Effector memory CD8-positive, alpha-beta T cell (primary cell): ENCODE results near the gene LFNG.

Experiments used
- ATAC-seq: fragments of 150-1000 bp; cut with Tn5 transposase; replicated peaks from 2 replicates; pipeline ENCODE4 v1.10.0; 2021; ENCODE audit warnings: mild to moderate bottlenecking, moderate library complexity
- DNase-seq, 3 experiments: peaks; one replicate each; pipeline ENCODE4 v3.0.0; 2021
- H3K27ac Mint-ChIP-seq, 2 donors: one replicate each; pipeline ENCODE4 v1.8.0; 2022; ENCODE audit warnings: mild to moderate bottlenecking in 2 of 2, mixed read lengths in 2 of 2, moderate library complexity in 2 of 2
- H3K27me3 Mint-ChIP-seq, 2 donors: one replicate each; pipeline ENCODE4 v1.8.0; 2022; ENCODE audit warnings: mixed read lengths in 2 of 2
- H3K36me3 Mint-ChIP-seq: one replicate; pipeline ENCODE4 v1.8.0; 2022; ENCODE audit warnings: mild to moderate bottlenecking, moderate library complexity, mixed read lengths; ENCODE audit not compliant: insufficient read depth
- H3K4me1 Mint-ChIP-seq, 2 donors: one replicate each; pipeline ENCODE4 v1.8.0; 2022; ENCODE audit warnings: low read depth in 2 of 2, mixed read lengths in 2 of 2
- H3K4me3 Mint-ChIP-seq, 2 donors: one replicate each; pipeline ENCODE4 v1.8.0; 2022; ENCODE audit warnings: mild to moderate bottlenecking in 2 of 2, mixed read lengths in 2 of 2, moderate library complexity in 2 of 2
- H3K9me3 Mint-ChIP-seq, 2 donors: one replicate each; pipeline ENCODE4 v1.8.0; 2022; ENCODE audit warnings: mixed read lengths in 2 of 2

LFNG gene

GRCh38 chr7:2500701-2501100 lies 18.9 kb upstream of the LFNG start:
- DNase-seq (no peak), ATAC-seq (no peak)
- H3K27me3 Mint-ChIP-seq, result peaks cover 12 to 34% of the 10 kb centered on the region in 2 donors
- no peaks in the 10 kb centered on the region for H3K9me3 Mint-ChIP-seq
- peaks cover 0 to 5% of the 10 kb centered on the region in 2 donors for H3K4me1 Mint-ChIP-seq
- no peak overlapping the region for H3K4me3 Mint-ChIP-seq
- H3K36me3 Mint-ChIP-seq, result peaks cover 12% of the 10 kb centered on the region
- H3K27ac Mint-ChIP-seq, result no peak overlapping the region

GRCh38 chr7:2501947-2502646 lies 17.5 kb upstream of the LFNG start:
- H3K4me3 Mint-ChIP-seq, result no peak overlapping the region
- H3K4me1 Mint-ChIP-seq, result peaks cover 0 to 8% of the 10 kb centered on the region in 2 donors
- peaks cover 6 to 22% of the 10 kb centered on the region in 2 donors for H3K27me3 Mint-ChIP-seq
- H3K9me3 Mint-ChIP-seq, result no peaks in the 10 kb centered on the region
- H3K27ac Mint-ChIP-seq, result no peak overlapping the region
- no peak for ATAC-seq
- DNase-seq, result no peak
- H3K36me3 Mint-ChIP-seq, result peaks cover 13% of the 10 kb centered on the region

- ATAC-seq (no peak), DNase-seq (no peak)
- no peak overlapping the region for H3K27ac Mint-ChIP-seq
- H3K4me3 Mint-ChIP-seq, result no peak overlapping the region
- no peaks in the 10 kb centered on the region for H3K9me3 Mint-ChIP-seq
- peaks cover 17% of the 10 kb centered on the region for H3K36me3 Mint-ChIP-seq
- H3K4me1 Mint-ChIP-seq, result peaks cover 0 to 10% of the 10 kb centered on the region in 2 donors
- H3K27me3 Mint-ChIP-seq, result peaks cover 2 to 17% of the 10 kb centered on the region in 2 donors
Measured at GRCh38 chr7:2502647-2502966, 17.0 kb upstream of the LFNG start.

- ATAC-seq, result no peak
- H3K4me1 Mint-ChIP-seq, result peaks cover 2 to 17% of the 10 kb centered on the region in 2 donors
- H3K4me3 Mint-ChIP-seq, result no peak overlapping the region
- no peaks in the 10 kb centered on the region for H3K9me3 Mint-ChIP-seq
- peaks cover 0 to 10% of the 10 kb centered on the region in 2 donors for H3K27me3 Mint-ChIP-seq
- H3K27ac Mint-ChIP-seq, result no peak overlapping the region
- no peak for DNase-seq
- peaks cover 19% of the 10 kb centered on the region for H3K36me3 Mint-ChIP-seq
Measured at GRCh38 chr7:2503056-2503941, 16.3 kb upstream of the LFNG start.

- H3K4me3 Mint-ChIP-seq, result no peak overlapping the region
- peaks cover 12 to 27% of the 10 kb centered on the region in 2 donors for H3K4me1 Mint-ChIP-seq
- H3K36me3 Mint-ChIP-seq, result peaks cover 25% of the 10 kb centered on the region
- ATAC-seq (no peak), DNase-seq (no peak)
- H3K27ac Mint-ChIP-seq, result no peak overlapping the region
- no peaks in the 10 kb centered on the region for H3K9me3 Mint-ChIP-seq
- peaks cover 0 to under 1% of the 10 kb centered on the region in 2 donors for H3K27me3 Mint-ChIP-seq
Measured at GRCh38 chr7:2504128-2504888, 15.3 kb upstream of the LFNG start.

GRCh38 chr7:2504889-2505375 lies 14.6 kb upstream of the LFNG start:
- H3K36me3 Mint-ChIP-seq, result peaks cover 25% of the 10 kb centered on the region
- H3K27me3 Mint-ChIP-seq, result no peaks in the 10 kb centered on the region
- H3K4me3 Mint-ChIP-seq, result no peak overlapping the region
- H3K4me1 Mint-ChIP-seq, result peaks cover 15 to 29% of the 10 kb centered on the region in 2 donors
- no peaks in the 10 kb centered on the region for H3K9me3 Mint-ChIP-seq
- ATAC-seq (no peak), DNase-seq (no peak)
- no peak overlapping the region for H3K27ac Mint-ChIP-seq

GRCh38 chr7:2505401-2505800 lies 14.2 kb upstream of the LFNG start:
- no peaks in the 10 kb centered on the region for H3K9me3 Mint-ChIP-seq
- ATAC-seq (no peak), DNase-seq (no peak)
- no peak overlapping the region for H3K4me3 Mint-ChIP-seq
- peak overlapping the region in 1 of 2 donors; percentile 57 for H3K27ac Mint-ChIP-seq
- peaks cover 25% of the 10 kb centered on the region for H3K36me3 Mint-ChIP-seq
- H3K4me1 Mint-ChIP-seq, result peaks cover 19 to 32% of the 10 kb centered on the region in 2 donors
- no peaks in the 10 kb centered on the region for H3K27me3 Mint-ChIP-seq

GRCh38 chr7:2507208-2507916 lies 12.2 kb upstream of the LFNG start:
- Mint-ChIP-seq H3K4me1 (peaks cover 29 to 45% of the 10 kb centered on the region in 2 donors), H3K4me3 (peak overlapping the region in 1 of 2 donors; percentile 85), H3K27ac (peak overlapping the region; percentile 92 to 93), H3K36me3 (peaks cover 22% of the 10 kb centered on the region), H3K27me3 (no peaks in the 10 kb centered on the region), H3K9me3 (no peaks in the 10 kb centered on the region)
- ATAC-seq (no peak), DNase-seq (no peak)

- peaks cover 27% of the 10 kb centered on the region for H3K36me3 Mint-ChIP-seq
- H3K4me1 Mint-ChIP-seq, result peaks cover 34 to 51% of the 10 kb centered on the region in 2 donors
- ATAC-seq (no peak), DNase-seq (no peak)
- peak overlapping the region; percentile 68 to 85 for H3K4me3 Mint-ChIP-seq
- H3K27me3 Mint-ChIP-seq, result no peaks in the 10 kb centered on the region
- no peaks in the 10 kb centered on the region for H3K9me3 Mint-ChIP-seq
- H3K27ac Mint-ChIP-seq, result peak overlapping the region; percentile 92 to 93
Measured at GRCh38 chr7:2507917-2508306, 11.7 kb upstream of the LFNG start.

GRCh38 chr7:2508327-2509215 lies 11.0 kb upstream of the LFNG start:
- ATAC-seq, result peak; percentile 63
- Mint-ChIP-seq H3K36me3 (peaks cover 27% of the 10 kb centered on the region), H3K4me3 (peak overlapping the region; percentile 68 to 85), H3K9me3 (no peaks in the 10 kb centered on the region), H3K4me1 (peaks cover 37 to 57% of the 10 kb centered on the region in 2 donors), H3K27me3 (no peaks in the 10 kb centered on the region), H3K27ac (peak overlapping the region; percentile 92 to 93)
- DNase-seq, result peak; percentile 65 to 78 (median 77)

- H3K4me3 Mint-ChIP-seq, result peak overlapping the region; percentile 68 to 85
- H3K4me1 Mint-ChIP-seq, result peaks cover 37 to 56% of the 10 kb centered on the region in 2 donors
- no peaks in the 10 kb centered on the region for H3K27me3 Mint-ChIP-seq
- H3K9me3 Mint-ChIP-seq, result no peaks in the 10 kb centered on the region
- DNase-seq (no peak), ATAC-seq (no peak)
- peak overlapping the region; percentile 93 to 96 for H3K27ac Mint-ChIP-seq
- H3K36me3 Mint-ChIP-seq, result peaks cover 27% of the 10 kb centered on the region
Measured at GRCh38 chr7:2509298-2509906, 10.2 kb upstream of the LFNG start.
